Measurements from ENCODE around the gene ITCH. TPM values are rescaled to one million over a fixed set of nuclear protein-coding genes. Genes with fewer than 3 reads are reported as not detected.
A peak's percentile ranks its signal among the peaks of the same experiment; 100 is the strongest.

Gene ITCH
- total RNA-seq, 4 donors from 2014 or later, result 50.3 to 67.6 (median 55.2) TPM

- DNase-seq (ENCODE audit: low spot score), result no peak
- no peak for TF ChIP-seq CTCF (IDR thresholded peaks at IDR 0.05)
- no peak for ATAC-seq (ENCODE audit: low FRiP score)
Measured at GRCh38 chr20:34452281-34452982, 89.4 kb downstream of the ITCH start.

GRCh38 chr20:34458631-34459030, 95.6 kb downstream of the ITCH start:
- ATAC-seq (ENCODE audit: low FRiP score) (no peak), DNase-seq (ENCODE audit: low spot score) (no peak)
- no peak for TF ChIP-seq CTCF (IDR thresholded peaks at IDR 0.05)

GRCh38 chr20:34459209-34459897, 96.3 kb downstream of the ITCH start:
- no peak for DNase-seq (ENCODE audit: low spot score)
- ATAC-seq (ENCODE audit: low FRiP score), result no peak
- TF ChIP-seq CTCF (IDR thresholded peaks at IDR 0.05), result no peak

GRCh38 chr20:34461779-34462087, 98.7 kb downstream of the ITCH start:
- TF ChIP-seq CTCF (IDR thresholded peaks at IDR 0.05), result no peak
- no peak for DNase-seq (ENCODE audit: low spot score)
- ATAC-seq (ENCODE audit: low FRiP score), result no peak

- ATAC-seq (ENCODE audit: low FRiP score), result no peak
- no peak for TF ChIP-seq CTCF (IDR thresholded peaks at IDR 0.05)
Measured at GRCh38 chr20:34468951-34469350, 105.9 kb downstream of the ITCH start.

GRCh38 chr20:34472246-34472925, 109.3 kb downstream of the ITCH start:
- DNase-seq (ENCODE audit: low spot score) (no peak), ATAC-seq (ENCODE audit: low FRiP score) (peak; percentile 61)
- TF ChIP-seq CTCF (IDR thresholded peaks at IDR 0.05), result no peak

More at GRCh38 chr20:34468951-34469350, 105.9 kb downstream of the ITCH start:
- no peak for DNase-seq (ENCODE audit: low spot score)

Measured in omental fat pad (tissue), 4 donors.